IPS-18a (cell line): ENCODE measurements around the gene EIPR1.

ENCODE experiments used
- H3K27ac ChIP-seq: one replicate; pipeline ENCODE4 v1.5.1; 2013; ENCODE audit warnings: low read length
- H3K27me3 ChIP-seq: one replicate; pipeline ENCODE4 v1.6.1; 2013; ENCODE audit warnings: mild to moderate bottlenecking, low read length; ENCODE audit not compliant: control insufficient read depth, insufficient read depth
- H3K36me3 ChIP-seq: one replicate; pipeline ENCODE4 v1.6.1; 2013; ENCODE audit warnings: low read depth, low read length; ENCODE audit not compliant: control insufficient read depth
- H3K4me1 ChIP-seq: one replicate; pipeline ENCODE4 v1.6.1; 2013; ENCODE audit warnings: low read depth, low read length; ENCODE audit not compliant: control insufficient read depth
- H3K4me3 ChIP-seq: one replicate; pipeline ENCODE4 v1.5.1; 2013; ENCODE audit warnings: low read length
- H3K9ac ChIP-seq: one replicate; pipeline ENCODE4 v1.6.1; 2013; ENCODE audit warnings: mild to moderate bottlenecking, low read length, moderate library complexity
- H3K9me3 ChIP-seq: one replicate; pipeline ENCODE4 v1.6.1; 2013; ENCODE audit warnings: low read depth, low read length; ENCODE audit not compliant: control insufficient read depth

Gene EIPR1

DNA sequence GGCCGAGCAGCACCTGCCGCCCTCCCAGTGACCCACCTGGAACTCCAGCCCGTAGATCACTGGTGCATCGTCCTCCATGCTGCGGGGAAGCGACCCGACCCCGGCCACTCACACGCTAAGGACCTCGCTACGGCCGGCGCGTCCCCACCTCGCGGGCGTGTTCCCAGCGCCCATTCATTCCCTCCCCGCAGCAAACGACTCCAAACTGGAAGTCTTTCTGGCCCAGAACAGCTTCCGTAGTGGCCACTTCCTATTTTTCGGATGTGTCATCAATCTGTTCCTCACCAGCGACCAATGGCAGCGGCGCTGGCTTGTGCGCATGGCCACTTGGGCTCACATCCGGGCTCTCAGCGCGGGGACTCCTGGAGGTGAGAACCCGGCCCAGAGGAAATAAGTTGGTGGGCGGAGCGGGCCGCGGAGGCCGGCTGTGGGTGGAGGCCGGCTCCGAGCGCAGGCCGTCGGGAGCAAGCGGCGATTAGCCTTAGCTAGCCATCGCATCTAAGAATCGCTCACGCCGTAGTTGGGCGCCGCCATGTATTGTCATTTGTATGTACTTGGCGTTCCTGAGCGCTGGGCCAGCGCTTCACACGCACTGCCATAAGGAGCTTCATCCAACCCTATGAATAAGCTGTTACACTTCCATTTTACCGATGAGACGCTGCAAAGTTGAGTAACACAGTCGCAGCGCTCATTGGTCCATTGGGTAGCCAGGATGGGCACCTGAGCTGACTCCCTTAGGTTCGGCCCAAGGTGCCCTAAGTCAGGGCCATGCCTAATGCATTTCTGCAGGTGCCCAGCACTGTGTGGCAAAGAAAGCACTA lies at the start of gene EIPR1:
Gene EIPR1, minus strand, starts transcription at position 207 of the 821 bp plus-strand sequence. Its CDS starts 129 bp downstream, at position 78.
- Histone ChIP-seq H3K27ac (peak within 1 kb of the TSS; percentile 52), H3K4me3 (peak within 1 kb of the TSS; percentile 99), H3K27me3 (no peaks in the 10 kb centered on the region), H3K9me3 (no peaks in the 10 kb centered on the region), H3K36me3 (peaks cover 3% of the 10 kb centered on the region), H3K9ac (peak within 1 kb of the TSS; percentile 87), H3K4me1 (peaks cover 17% of the 10 kb centered on the region)

DNA sequence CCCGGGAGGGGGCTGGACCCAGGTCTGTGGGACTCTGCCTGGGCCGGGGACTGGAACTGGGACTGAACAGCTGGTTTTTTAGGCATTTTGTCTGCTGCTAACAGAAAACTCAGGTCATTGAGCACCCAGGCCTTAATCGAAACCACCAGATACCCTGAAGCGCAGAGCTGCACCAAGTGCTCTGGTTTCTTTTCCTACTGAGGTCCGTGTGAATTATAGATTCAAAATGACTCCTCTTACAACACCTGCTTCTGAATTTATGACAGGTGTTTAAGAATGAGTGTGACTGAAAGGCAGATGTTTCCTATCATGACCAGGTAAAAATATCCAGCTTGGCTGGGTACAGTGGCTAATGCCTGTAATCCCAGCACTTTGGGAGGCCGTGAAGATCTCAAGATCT lies 49.7 kb upstream of the EIPR1 start:
- no peaks in the 10 kb centered on the region for H3K27me3 ChIP-seq
- no peaks in the 10 kb centered on the region for H3K4me1 ChIP-seq
- H3K4me3 ChIP-seq = no peak overlapping the region
- no peak overlapping the region for H3K27ac ChIP-seq
- H3K36me3 ChIP-seq = peaks cover 40% of the 10 kb centered on the region
- H3K9me3 ChIP-seq = no peaks in the 10 kb centered on the region
- H3K9ac ChIP-seq = no peak overlapping the region

DNA sequence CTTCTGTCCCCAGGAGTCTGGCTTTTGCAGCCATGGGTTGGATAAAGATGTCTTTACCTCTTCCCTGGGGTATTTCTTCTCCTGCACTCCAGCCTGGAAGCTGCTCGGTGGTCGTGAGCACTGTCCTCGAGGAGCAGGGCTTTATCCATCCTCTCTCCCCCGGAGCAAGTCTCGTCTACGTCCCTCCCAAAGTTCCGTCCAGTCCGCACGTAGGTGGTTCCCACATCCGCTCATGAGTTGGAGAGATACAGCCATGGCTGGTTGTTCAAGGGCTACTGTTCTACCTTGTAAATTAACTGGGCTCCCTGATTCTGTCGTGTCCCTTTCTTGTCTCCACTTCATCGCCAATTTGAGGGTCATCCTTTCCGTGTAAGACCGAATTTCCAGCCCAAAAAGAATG lies 49.0 kb upstream of the EIPR1 start:
- no peaks in the 10 kb centered on the region for H3K4me1 ChIP-seq
- H3K36me3 ChIP-seq = peaks cover 38% of the 10 kb centered on the region
- H3K27ac ChIP-seq = no peak overlapping the region
- H3K9ac ChIP-seq = no peak overlapping the region
- no peaks in the 10 kb centered on the region for H3K9me3 ChIP-seq
- no peaks in the 10 kb centered on the region for H3K27me3 ChIP-seq
- no peak overlapping the region for H3K4me3 ChIP-seq

DNA sequence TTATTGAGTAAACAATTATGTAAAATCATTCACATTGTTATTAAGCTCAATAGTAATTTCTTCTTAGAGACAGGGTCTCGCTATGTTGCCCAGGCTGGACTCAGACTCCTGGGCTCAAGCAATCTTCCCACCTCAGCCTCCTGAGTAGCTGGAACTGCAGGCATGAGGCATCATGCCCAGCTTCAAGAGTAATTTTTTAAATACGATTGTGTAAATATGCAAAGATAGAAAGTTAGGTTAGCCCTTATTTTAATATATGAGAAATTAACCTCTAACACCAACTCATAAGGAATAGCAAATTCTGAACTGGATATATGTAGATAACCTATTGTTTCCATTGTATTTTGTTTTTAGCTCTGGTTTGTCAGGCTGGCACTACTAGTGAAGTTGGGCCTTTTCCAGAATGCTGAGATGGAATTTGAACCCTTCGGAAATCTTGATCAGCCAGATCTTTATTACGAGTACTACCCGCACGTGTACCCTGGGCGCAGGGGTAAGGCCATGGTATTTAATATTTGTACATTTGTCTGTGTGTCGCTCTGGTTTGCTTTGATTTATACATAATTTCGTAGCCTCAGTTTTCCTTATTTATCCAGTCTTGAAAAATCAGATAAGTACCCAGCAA lies 46.7 kb upstream of the EIPR1 start:
- no peaks in the 10 kb centered on the region for H3K27me3 ChIP-seq
- no peak overlapping the region for H3K9ac ChIP-seq
- no peak overlapping the region for H3K4me3 ChIP-seq
- H3K9me3 ChIP-seq = no peaks in the 10 kb centered on the region
- no peak overlapping the region for H3K27ac ChIP-seq
- no peaks in the 10 kb centered on the region for H3K4me1 ChIP-seq
- peaks cover 31% of the 10 kb centered on the region for H3K36me3 ChIP-seq

DNA sequence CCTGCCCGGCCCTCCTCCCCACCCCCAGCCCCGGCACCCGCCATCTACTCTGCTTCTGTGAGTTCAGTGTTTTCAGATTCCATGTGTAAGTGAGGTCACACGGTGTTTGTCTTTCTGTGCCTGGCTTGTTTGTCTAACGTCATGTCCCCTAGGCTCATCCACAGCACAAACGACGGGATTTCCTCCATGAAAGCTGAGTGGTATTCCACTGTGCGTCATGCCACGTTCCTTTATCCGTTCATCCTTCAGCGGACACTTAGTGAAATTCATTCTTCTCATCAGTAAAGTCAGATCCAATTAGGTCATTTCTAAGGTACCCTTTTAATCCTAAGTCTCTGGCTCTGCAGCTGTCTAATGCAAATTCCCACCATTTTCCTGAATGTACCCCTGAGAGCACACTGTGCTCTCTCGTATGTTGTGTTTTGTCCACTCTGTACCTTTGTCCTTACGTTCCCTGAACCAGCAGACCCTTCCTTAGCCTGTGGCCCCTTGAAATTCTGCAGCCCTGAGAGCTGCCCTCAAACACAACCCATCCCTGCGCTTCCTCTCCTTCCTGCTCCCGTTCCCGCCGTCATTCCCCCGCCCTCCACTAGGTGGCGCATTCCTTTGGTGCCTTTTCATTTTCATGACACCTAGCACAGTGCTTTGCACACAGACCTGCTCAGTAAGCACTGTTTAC lies 46.0 kb upstream of the EIPR1 start:
- Histone ChIP-seq H3K9ac (no peak overlapping the region), H3K4me3 (no peak overlapping the region), H3K27me3 (no peaks in the 10 kb centered on the region), H3K36me3 (peaks cover 27% of the 10 kb centered on the region), H3K27ac (no peak overlapping the region), H3K4me1 (no peaks in the 10 kb centered on the region), H3K9me3 (no peaks in the 10 kb centered on the region)

DNA sequence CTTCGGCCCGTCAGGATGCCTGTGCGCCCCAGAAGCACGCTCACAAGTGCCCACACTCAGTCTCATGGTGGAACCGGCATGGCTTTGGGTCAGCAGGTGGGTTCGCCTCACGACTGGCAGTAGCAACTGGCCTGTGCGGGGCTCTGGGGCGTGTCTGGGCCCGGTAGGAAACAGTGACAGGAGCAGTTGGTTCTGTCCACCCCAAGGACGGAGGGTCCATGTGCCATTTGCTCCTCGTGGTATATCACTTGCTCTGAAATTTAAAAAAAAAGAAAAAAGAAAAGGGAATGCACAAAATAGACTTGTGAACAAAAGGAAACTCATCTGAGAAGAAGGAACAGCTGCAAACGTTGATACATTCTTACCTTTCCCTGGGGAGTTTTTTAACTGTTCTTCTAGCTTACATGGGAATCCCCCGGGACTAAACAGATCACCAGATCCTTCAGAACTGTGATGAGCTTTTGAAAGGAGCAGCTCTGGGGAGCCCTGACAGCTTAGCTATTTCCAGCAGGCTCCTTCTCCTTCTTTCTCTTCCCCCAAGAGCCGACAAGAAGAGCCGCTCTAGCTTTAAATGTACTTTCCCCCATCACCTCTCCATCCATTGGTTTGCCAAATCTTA lies 44.7 kb upstream of the EIPR1 start:
- Histone ChIP-seq H3K27me3 (no peaks in the 10 kb centered on the region), H3K4me1 (no peaks in the 10 kb centered on the region), H3K4me3 (no peak overlapping the region), H3K9me3 (no peaks in the 10 kb centered on the region), H3K36me3 (peaks cover 27% of the 10 kb centered on the region), H3K27ac (no peak overlapping the region), H3K9ac (no peak overlapping the region)

DNA sequence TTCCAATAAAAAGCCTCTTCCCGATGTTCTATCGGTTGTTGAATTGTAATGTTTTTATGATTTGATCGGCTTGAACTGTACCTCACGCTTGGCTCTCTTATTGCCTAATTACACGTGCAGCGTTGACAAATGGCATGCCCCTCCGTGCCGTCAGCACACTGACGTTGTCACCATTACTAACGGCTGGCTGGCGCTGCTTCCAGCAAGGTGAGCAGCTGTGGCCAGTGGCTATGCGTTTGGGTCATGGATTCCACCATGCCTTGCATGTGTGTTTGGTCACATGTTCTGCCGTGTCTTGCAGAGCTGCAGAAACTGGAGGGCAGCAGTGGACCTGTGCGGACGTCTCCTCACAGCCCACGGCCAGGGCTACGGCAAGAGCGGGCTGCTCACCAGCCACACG lies 44.0 kb upstream of the EIPR1 start:
- peaks cover 27% of the 10 kb centered on the region for H3K36me3 ChIP-seq
- H3K4me1 ChIP-seq = no peaks in the 10 kb centered on the region
- no peak overlapping the region for H3K27ac ChIP-seq
- H3K27me3 ChIP-seq = no peaks in the 10 kb centered on the region
- no peak overlapping the region for H3K4me3 ChIP-seq
- H3K9ac ChIP-seq = no peak overlapping the region
- no peaks in the 10 kb centered on the region for H3K9me3 ChIP-seq

DNA sequence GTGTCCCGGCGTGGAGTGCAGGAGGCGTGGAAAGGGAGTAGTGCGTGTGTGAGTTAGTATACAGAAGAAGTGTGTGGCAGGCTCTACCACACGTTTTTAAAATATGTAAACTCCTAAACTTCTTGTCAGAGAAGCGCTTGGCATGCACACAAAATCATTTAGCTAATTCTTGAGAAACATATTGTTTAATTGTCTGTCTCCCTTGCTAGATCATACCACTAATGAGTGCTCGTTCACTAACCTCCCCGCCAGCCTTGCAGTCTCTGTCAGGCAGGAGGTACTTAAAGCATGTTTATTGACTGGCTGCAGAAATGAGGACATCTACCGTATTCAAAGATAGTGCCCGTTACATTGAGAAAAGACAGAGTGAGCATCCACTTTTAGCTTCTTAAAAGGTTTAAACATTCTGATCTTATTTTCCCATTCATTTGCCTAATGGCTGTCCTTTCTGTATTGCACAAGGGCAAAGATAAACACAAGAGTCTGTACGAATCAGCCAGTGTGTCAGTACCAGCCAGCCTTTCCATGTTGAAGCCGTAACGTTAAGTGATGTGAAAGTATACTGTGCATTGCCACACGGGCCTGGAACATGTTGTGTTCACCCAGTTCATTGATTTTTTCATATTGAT lies 43.3 kb upstream of the EIPR1 start:
- H3K4me1 ChIP-seq = no peaks in the 10 kb centered on the region
- no peak overlapping the region for H3K27ac ChIP-seq
- no peak overlapping the region for H3K9ac ChIP-seq
- no peaks in the 10 kb centered on the region for H3K9me3 ChIP-seq
- H3K27me3 ChIP-seq = no peaks in the 10 kb centered on the region
- H3K36me3 ChIP-seq = peaks cover 23% of the 10 kb centered on the region
- no peak overlapping the region for H3K4me3 ChIP-seq

DNA sequence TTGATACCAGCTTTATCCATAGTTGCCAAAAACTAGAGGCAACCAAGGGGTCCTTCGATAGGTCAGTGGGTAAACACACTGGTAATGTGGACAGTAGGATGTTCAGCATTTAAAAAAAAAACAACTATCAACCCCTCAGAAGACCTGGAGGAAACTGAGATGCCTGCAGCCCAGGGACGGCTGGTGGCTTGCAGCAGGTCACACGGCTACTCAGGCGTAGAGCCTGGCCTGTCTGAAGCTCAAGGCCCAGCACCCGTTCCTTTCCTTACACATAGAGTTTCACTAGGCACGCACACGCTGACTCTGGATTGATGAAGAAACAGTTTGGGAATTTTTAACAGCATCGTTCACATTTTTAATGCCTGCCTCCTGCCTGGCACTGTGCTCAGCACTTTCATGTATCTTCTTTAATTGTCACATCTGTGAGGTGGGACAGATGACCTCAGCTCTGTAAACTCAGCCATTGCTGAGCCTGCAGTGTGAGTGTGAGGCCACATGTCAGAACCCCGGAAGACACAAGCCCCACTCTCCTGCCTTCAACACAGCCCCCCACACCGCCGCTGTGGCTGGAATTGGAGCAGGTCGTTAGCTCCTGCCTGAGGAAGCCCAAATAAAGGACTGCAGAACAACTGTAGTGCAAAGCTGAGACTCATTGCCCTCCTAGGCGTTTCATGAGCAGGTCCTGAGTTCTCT lies 42.6 kb upstream of the EIPR1 start:
- Histone ChIP-seq H3K4me1 (no peaks in the 10 kb centered on the region), H3K27ac (no peak overlapping the region), H3K9ac (no peak overlapping the region), H3K9me3 (no peaks in the 10 kb centered on the region), H3K36me3 (peaks cover 18% of the 10 kb centered on the region), H3K4me3 (no peak overlapping the region), H3K27me3 (no peaks in the 10 kb centered on the region)

DNA sequence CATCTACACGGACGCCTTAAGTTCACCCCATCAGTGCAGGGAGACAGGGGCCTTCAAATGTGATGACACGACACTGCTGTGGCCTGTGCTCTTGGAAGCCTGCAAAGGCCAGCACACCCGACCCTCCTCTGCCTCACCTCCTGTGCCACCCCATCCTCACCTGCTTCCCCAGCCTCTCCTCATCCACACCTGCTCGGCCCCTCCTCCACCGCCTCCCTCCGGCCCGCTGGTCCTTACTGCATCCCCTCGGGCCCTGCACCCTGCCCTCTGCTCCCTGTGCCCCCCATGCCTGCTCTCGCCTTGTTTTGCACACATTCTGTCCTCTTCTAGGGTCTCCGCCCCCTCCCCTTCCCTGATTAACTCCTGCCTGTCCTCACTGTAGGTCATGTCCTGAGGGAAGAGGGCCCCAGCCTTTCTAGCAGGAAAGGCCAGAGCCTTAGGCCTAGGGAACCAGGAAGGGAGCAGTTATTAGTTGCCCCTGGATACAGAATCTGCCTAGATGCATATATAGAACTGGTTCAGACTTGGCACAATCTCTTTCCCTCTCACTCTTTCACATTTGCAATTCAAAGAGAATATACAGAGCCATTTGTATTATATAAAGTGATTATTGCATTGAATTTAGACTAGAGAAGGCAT lies 41.3 kb upstream of the EIPR1 start:
- Histone ChIP-seq H3K27me3 (no peaks in the 10 kb centered on the region), H3K9ac (no peak overlapping the region), H3K4me3 (no peak overlapping the region), H3K27ac (no peak overlapping the region), H3K36me3 (peaks cover 11% of the 10 kb centered on the region), H3K9me3 (no peaks in the 10 kb centered on the region), H3K4me1 (no peaks in the 10 kb centered on the region)
